ENCODE results near the gene GABRB1.

DNA sequence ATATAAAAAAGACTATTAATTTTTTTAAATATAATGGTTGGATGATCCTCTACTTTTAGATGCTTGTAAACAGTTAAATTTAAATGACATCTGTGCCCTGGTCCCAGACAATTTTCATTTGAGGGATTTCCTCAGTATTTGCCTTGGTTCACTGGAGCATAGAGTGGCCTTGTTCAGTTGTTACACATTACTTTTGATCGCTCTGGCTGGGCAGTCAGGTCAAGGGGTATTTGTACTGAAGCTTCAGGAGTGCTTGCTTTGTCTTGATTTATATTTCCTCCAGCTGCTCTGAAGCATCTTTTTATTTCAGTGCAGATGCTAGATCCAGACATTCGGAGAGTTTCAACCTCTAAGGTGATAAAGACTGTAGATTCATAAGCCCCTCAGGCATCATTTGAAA, 382.2 kb downstream of the GABRB1 start:
- TF ChIP-seq, protein P1, sequence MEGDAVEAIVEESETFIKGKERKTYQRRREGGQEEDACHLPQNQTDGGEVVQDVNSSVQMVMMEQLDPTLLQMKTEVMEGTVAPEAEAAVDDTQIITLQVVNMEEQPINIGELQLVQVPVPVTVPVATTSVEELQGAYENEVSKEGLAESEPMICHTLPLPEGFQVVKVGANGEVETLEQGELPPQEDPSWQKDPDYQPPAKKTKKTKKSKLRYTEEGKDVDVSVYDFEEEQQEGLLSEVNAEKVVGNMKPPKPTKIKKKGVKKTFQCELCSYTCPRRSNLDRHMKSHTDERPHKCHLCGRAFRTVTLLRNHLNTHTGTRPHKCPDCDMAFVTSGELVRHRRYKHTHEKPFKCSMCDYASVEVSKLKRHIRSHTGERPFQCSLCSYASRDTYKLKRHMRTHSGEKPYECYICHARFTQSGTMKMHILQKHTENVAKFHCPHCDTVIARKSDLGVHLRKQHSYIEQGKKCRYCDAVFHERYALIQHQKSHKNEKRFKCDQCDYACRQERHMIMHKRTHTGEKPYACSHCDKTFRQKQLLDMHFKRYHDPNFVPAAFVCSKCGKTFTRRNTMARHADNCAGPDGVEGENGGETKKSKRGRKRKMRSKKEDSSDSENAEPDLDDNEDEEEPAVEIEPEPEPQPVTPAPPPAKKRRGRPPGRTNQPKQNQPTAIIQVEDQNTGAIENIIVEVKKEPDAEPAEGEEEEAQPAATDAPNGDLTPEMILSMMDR (conservative IDR thresholded peaks at IDR 0.05; ENCODE audit: low read length): no peak
- no peak for TF ChIP-seq EZH2phosphoT487 (IDR thresholded peaks at IDR 0.05; ENCODE audit: borderline replicate concordance, low read depth, low read length)
